H1 (cell line): Measurements from ENCODE around the gene CLPSL2. TPM values are rescaled to one million over a fixed set of nuclear protein-coding genes. Genes with fewer than 3 reads are reported as not detected.

ENCODE experiments used
- CTCF ChIA-PET: fragments of 300-600 bp; sonication (Branson Sonifier 250); formaldehyde crosslinking; loops from one replicate; lab custom pipeline; 2021; ENCODE audit not compliant: partially characterized antibody; lab: Charles Lee
- POLR2A ChIA-PET: fragments of 300-600 bp; sonication (Branson Sonifier 250); formaldehyde crosslinking; loops from one replicate; lab custom pipeline; 2021; ENCODE audit warnings: inconsistent platforms; ENCODE audit not compliant: partially characterized antibody; lab: Charles Lee
- DNase-seq, 2 experiments: peaks; one replicate each; pipeline versions ENCODE4 v3.0.0 to v3.0.0-alpha.2; 2010 to 2022; ENCODE audit warnings: low spot score in 2 of 2, low read depth in 1 of 2, mixed read lengths in 1 of 2
- FAIRE-seq: peaks from 2 replicates; lab custom pipeline; 2011; peaks lifted over from hg19 to GRCh38; lab: Jason Lieb, UNC
- H2AFZ ChIP-seq: 2 replicates; pipeline ENCODE4 v1.8.1; 2012; ENCODE audit warnings: low read length, inconsistent platforms
- H2AK5ac ChIP-seq: 2 replicates; pipeline ENCODE4 v1.6.1; 2013; ENCODE audit warnings: low read depth, low read length
- H2BK120ac ChIP-seq: replicated peaks from 2 replicates; pipeline ENCODE3; 2013; ENCODE audit warnings: low read depth, low read length, inconsistent platforms
- H2BK12ac ChIP-seq: 2 replicates; pipeline ENCODE4 v1.6.1; 2013; ENCODE audit warnings: low read depth, low read length
- H2BK15ac ChIP-seq: 2 replicates; pipeline ENCODE4 v1.6.1; 2013; ENCODE audit warnings: low read length
- H2BK20ac ChIP-seq: 2 replicates; pipeline ENCODE4 v1.6.1; 2013; ENCODE audit warnings: low read length
- H2BK5ac ChIP-seq: 2 replicates; pipeline ENCODE4 v1.6.1; 2013; ENCODE audit warnings: low read depth, low read length
- H3K14ac ChIP-seq: 2 replicates; pipeline ENCODE4 v1.6.1; 2013; ENCODE audit warnings: inconsistent platforms; ENCODE audit not compliant: insufficient read length
- H3K18ac ChIP-seq: 2 replicates; pipeline ENCODE4 v1.6.1; 2013; ENCODE audit warnings: low read length; ENCODE audit errors: extremely low read depth
- H3K23ac ChIP-seq: 2 replicates; pipeline ENCODE4 v1.6.1; 2013; ENCODE audit warnings: inconsistent platforms; ENCODE audit not compliant: insufficient read length
- H3K23me2 ChIP-seq: 2 replicates; pipeline ENCODE4 v1.6.1; 2013; ENCODE audit warnings: low read depth, low read length
- H3K27ac ChIP-seq: 2 replicates; pipeline ENCODE4 v1.6.1; 2011; ENCODE audit warnings: low read depth, low read length, inconsistent platforms
- H3K27me3 ChIP-seq, 4 experiments: replicated peaks in 1 of 4; 1 replicate in 1 of 4; 2 replicates in 3 of 4; pipeline versions ENCODE4 v1.6.1 to v1.8.1; 2011 to 2013; ENCODE audit warnings: low read length in 3 of 4, mild to moderate bottlenecking in 3 of 4, inconsistent platforms in 2 of 4, mixed read lengths in 2 of 4, moderate library complexity in 1 of 4; ENCODE audit not compliant: control insufficient read depth in 3 of 4, insufficient read depth in 3 of 4; ENCODE audit errors: extremely low read depth in 1 of 4
- H3K36me3 ChIP-seq, 4 experiments: 2 replicates each; pipeline versions ENCODE4 v1.6.1 to v1.8.1; 2011 to 2013; ENCODE audit warnings: mild to moderate bottlenecking in 4 of 4, low read length in 3 of 4, moderate library complexity in 2 of 4, control low read depth in 1 of 4, inconsistent platforms in 1 of 4; ENCODE audit not compliant: insufficient read depth in 4 of 4, control insufficient read depth in 2 of 4
- H3K4ac ChIP-seq: replicated peaks from 2 replicates; pipeline ENCODE3; 2013; ENCODE audit warnings: low read length, low read depth, mixed read lengths, inconsistent platforms; ENCODE audit not compliant: insufficient read length
- H3K4me1 ChIP-seq, 4 experiments: replicated peaks in 1 of 4; 1 replicate in 1 of 4; 2 replicates in 3 of 4; pipeline versions ENCODE4 v1.6.1 to v1.8.1; 2011 to 2013; ENCODE audit warnings: low read length in 3 of 4, inconsistent platforms in 2 of 4, mixed read lengths in 1 of 4; ENCODE audit not compliant: insufficient read depth in 4 of 4, control insufficient read depth in 3 of 4
- H3K4me2 ChIP-seq, 2 experiments: 2 replicates each; pipeline versions ENCODE4 v1.6.1 to v1.8.1; 2011 to 2013; ENCODE audit warnings: low read depth in 2 of 2, low read length in 2 of 2, control low read depth in 1 of 2, inconsistent platforms in 1 of 2, mild to moderate bottlenecking in 1 of 2; ENCODE audit not compliant: insufficient read depth in 1 of 2
- H3K4me3 ChIP-seq, 4 experiments: fragments of 200-600, 300-600 bp in 1 of 4; sonication (generic), shearing (Covaris generic), sonication (Bioruptor Twin) in 1 of 4; 2 replicates each; pipeline versions ENCODE4 v1.5.1 to v1.8.1; 2011 to 2016; ENCODE audit warnings: low read length in 4 of 4, low read depth in 3 of 4, control low read depth in 2 of 4, inconsistent platforms in 2 of 4, mild to moderate bottlenecking in 2 of 4, mixed read lengths in 1 of 4, moderate library complexity in 1 of 4; ENCODE audit not compliant: insufficient read depth in 2 of 4; ENCODE audit errors: extremely low read depth in 1 of 4
- H3K56ac ChIP-seq: replicated peaks from 2 replicates; pipeline ENCODE3; 2013; ENCODE audit warnings: low read depth, mild to moderate bottlenecking, mixed read lengths, low read length, inconsistent platforms; ENCODE audit not compliant: insufficient read length
- H3K79me1 ChIP-seq: 2 replicates; pipeline ENCODE4 v1.6.1; 2013; ENCODE audit warnings: low read depth, low read length, control low read depth
- H3K79me2 ChIP-seq, 2 experiments: 2 replicates each; pipeline versions ENCODE4 v1.6.1 to v1.8.1; 2012 to 2013; ENCODE audit warnings: low read length in 2 of 2, mild to moderate bottlenecking in 2 of 2, inconsistent platforms in 1 of 2; ENCODE audit not compliant: insufficient read depth in 2 of 2, control insufficient read depth in 1 of 2
- H3K9ac ChIP-seq, 4 experiments: replicated peaks in 1 of 4; 1 replicate in 1 of 4; 2 replicates in 3 of 4; pipeline versions ENCODE4 v1.6.1 to v1.8.1; 2011 to 2013; ENCODE audit warnings: low read depth in 3 of 4, low read length in 3 of 4, control low read depth in 2 of 4, mild to moderate bottlenecking in 2 of 4, moderate library complexity in 2 of 4, inconsistent platforms in 1 of 4; ENCODE audit errors: extremely low read depth in 1 of 4
- H3K9me3 ChIP-seq, 2 experiments: 2 replicates each; pipeline versions ENCODE4 v1.6.1 to v1.8.1; 2012 to 2013; ENCODE audit warnings: mild to moderate bottlenecking in 2 of 2, moderate library complexity in 2 of 2, control low read depth in 1 of 2, inconsistent platforms in 1 of 2, low read depth in 1 of 2, low read length in 1 of 2, mixed read lengths in 1 of 2; ENCODE audit not compliant: insufficient read depth in 2 of 2
- H4K20me1 ChIP-seq, 2 experiments: replicated peaks in 1 of 2; 2 replicates each; pipeline versions ENCODE3 to v1.8.1; 2011 to 2013; ENCODE audit warnings: inconsistent platforms in 2 of 2, low read length in 2 of 2, mild to moderate bottlenecking in 1 of 2; ENCODE audit not compliant: insufficient read depth in 2 of 2, control insufficient read depth in 1 of 2
- H4K5ac ChIP-seq: 2 replicates; pipeline ENCODE4 v1.6.1; 2013; ENCODE audit warnings: low read length, low read depth, mixed read lengths, inconsistent platforms; ENCODE audit not compliant: insufficient read length
- H4K8ac ChIP-seq: 2 replicates; pipeline ENCODE4 v1.8.0; 2013; ENCODE audit warnings: mild to moderate bottlenecking, moderate library complexity, low read length, inconsistent platforms; ENCODE audit not compliant: insufficient read depth; ENCODE audit errors: extremely low read depth
- H4K91ac ChIP-seq: replicated peaks from 2 replicates; pipeline ENCODE3; 2013; ENCODE audit warnings: low read length, mixed read lengths, inconsistent platforms; ENCODE audit not compliant: insufficient read length
- CBX5 ChIP-seq: fragments of 300-800, 300-1000 bp; sonication (generic); IDR thresholded peaks from 2 replicates; pipeline ENCODE4 v1.7.1; 2016; ENCODE audit warnings: antibody characterized with exemption, low read length, low read depth
- HDAC2 ChIP-seq, 2 experiments: fragments of 300-600 bp in 1 of 2; sonication (generic) in 1 of 2; IDR thresholded peaks; 2 replicates each; pipeline ENCODE4 v1.6.1; 2011 to 2012; ENCODE audit warnings: low read depth in 2 of 2, low read length in 2 of 2, mild to moderate bottlenecking in 2 of 2, moderate library complexity in 2 of 2, borderline replicate concordance in 1 of 2, inconsistent platforms in 1 of 2
- KDM4A ChIP-seq: IDR thresholded peaks from one replicate; pipeline ENCODE4 v1.7.1; 2012; ENCODE audit warnings: low read depth, mild to moderate bottlenecking, moderate library complexity, low read length, inconsistent platforms; ENCODE audit not compliant: severe bottlenecking
- MAX ChIP-seq: IDR thresholded peaks from 2 replicates; pipeline ENCODE4 v1.6.1; 2012; ENCODE audit warnings: inconsistent platforms
- NANOG ChIP-seq: IDR thresholded peaks from 2 replicates; pipeline ENCODE4 v1.6.1; 2011; ENCODE audit warnings: low read length, low read depth, mild to moderate bottlenecking, inconsistent platforms; ENCODE audit not compliant: insufficient read depth, poor library complexity, severe bottlenecking
- NRF1 ChIP-seq: IDR thresholded peaks from 2 replicates; pipeline ENCODE4 v1.6.1; 2011; ENCODE audit warnings: mild to moderate bottlenecking, low read depth, low read length, improper control_type of control experiment
- SAP30 ChIP-seq: fragments of 300-600 bp; sonication (generic); IDR thresholded peaks from 2 replicates; pipeline ENCODE4 v1.7.1; 2012; ENCODE audit warnings: low read length, moderate library complexity, mild to moderate bottlenecking, inconsistent platforms; ENCODE audit not compliant: insufficient read depth, insufficient replicate concordance
- SIN3A ChIP-seq, 2 experiments: IDR thresholded peaks in 1 of 2; conservative IDR thresholded peaks in 1 of 2; 2 replicates each; pipeline ENCODE4 v1.6.1; 2011 to 2012; ENCODE audit warnings: low read length in 2 of 2, improper control_type of control experiment in 1 of 2, low read depth in 1 of 2, mild to moderate bottlenecking in 1 of 2
- SIX5 ChIP-seq: IDR thresholded peaks from 2 replicates; pipeline ENCODE4 v1.6.1; 2011; ENCODE audit warnings: mild to moderate bottlenecking, low read depth, low read length
- SP2 ChIP-seq: IDR thresholded peaks from 2 replicates; pipeline ENCODE4 v1.6.1; 2012; ENCODE audit warnings: mild to moderate bottlenecking, low read length, inconsistent platforms
- ZNF274 ChIP-seq: IDR thresholded peaks from 2 replicates; pipeline ENCODE4 v1.7.0; 2012; ENCODE audit warnings: low read length, borderline replicate concordance; ENCODE audit errors: extremely low read depth
- WGBS, 2 experiments: shearing (Covaris generic) in 1 of 2; methylation state at CpG; one replicate each; pipeline versions ENCODE4 v1.1.6 to v1.1.7; 2013 to 2015; ENCODE audit warnings: low lambda C conversion rate in 2 of 2, mixed read lengths in 2 of 2, inconsistent platforms in 1 of 2, low coverage in 1 of 2, missing lambda C conversion rate in 1 of 2; ENCODE audit not compliant: insufficient replicate concordance in 2 of 2, insufficient coverage in 1 of 2, insufficient read length in 1 of 2; ENCODE audit errors: extremely low coverage in 1 of 2, missing lambda C conversion rate in 1 of 2; 5-methylcytosine and 5-hydroxymethylcytosine counted together
- polyA plus RNA-seq, 7 experiments: library from polyadenylated mRNA; depleted of rRNA in 3 of 7; stranded (reverse) in 5 of 7; unstranded in 2 of 7; fragments of >200 nt in 5 of 7; fragments of 200-250 nt in 2 of 7; gene quantifications; 1 replicate in 5 of 7; 2 replicates in 1 of 7; 4 replicates in 1 of 7; pipeline versions ENCODE4 v1.2.1 to v1.2.3, GENCODE V29; 2011 to 2013; ENCODE audit warnings: missing spikeins in 2 of 7, mixed read lengths in 2 of 7
- total RNA-seq: library from RNA; stranded (reverse); fragmentation: NEBNext Ultra II Directional; extraction: Animal tissue kit (Norgen Biotek cat#: 25700); gene quantifications from 2 replicates; pipeline ENCODE4 v1.2.1, GENCODE V29; 2021

CLPSL2 gene
- total and polyA plus RNA-seq, 2 of the 8 experiments (the other 6 are each of a cell fraction or from before 2014, with no cell fraction given): 1.4 to 3.4 TPM

GRCh38 chr6:35769211-35769610, 7.2 kb upstream of the CLPSL2 start:
- Histone ChIP-seq H3K36me3 (no peaks in the 10 kb centered on the region), H2AK5ac (no peak overlapping the region), H3K4ac (no peak overlapping the region), H4K8ac (no peak overlapping the region), H4K91ac (no peak overlapping the region), H3K4me2 (no peak overlapping the region), H3K23me2 (peaks cover under 1% of the 10 kb centered on the region), H3K27me3 (peaks cover 0 to 4% (median 0%) of the 10 kb centered on the region in 4 experiments; a peak in 2 of 7 replicates), H4K20me1 (no peaks in the 10 kb centered on the region), H3K27ac (no peak overlapping the region), H3K79me2 (no peaks in the 10 kb centered on the region), H2BK12ac (no peak overlapping the region)
- DNase-seq: no peak
- WGBS, 2 experiments: 88% methylated on average over 4 of the region's 4 CpGs; no CpG with 5 or more reads in 1 of the 2 experiments
- CTCF ChIA-PET: interaction anchor here (1.1 to 2.2 kb wide), 6 partner anchors 10 to 478 kb away, joined by 3 to 6 read pairs (median 4); partner anchors contain the start of gene ARMC12
- no peak for TF ChIP-seq CBX5
- TF ChIP-seq SIN3A (conservative IDR thresholded peaks at IDR 0.05 in 1 of 2, IDR thresholded peaks at IDR 0.05 in 1 of 2; ENCODE audit: low read depth in 1 of 2, low read length in 2 of 2): no peak
- no peak for TF ChIP-seq NANOG
- TF ChIP-seq HDAC2 (IDR thresholded peaks at IDR 0.05; ENCODE audit: borderline replicate concordance in 1 of 2, low read depth in 2 of 2, low read length in 2 of 2): no peak
- no peak for TF ChIP-seq NRF1
- no peak for TF ChIP-seq SIX5
- no peak for TF ChIP-seq KDM4A
- no peak for TF ChIP-seq SP2
- no peak for TF ChIP-seq MAX
- no peak for TF ChIP-seq ZNF274
- TF ChIP-seq SAP30: no peak
- TF ChIP-seq, all 59 proteins: peak for 0
- Histone ChIP-seq H4K5ac (no peak overlapping the region), H3K23ac (no peak overlapping the region), H2BK15ac (peak overlapping the region; percentile 89; the same call in 1 of the 2 replicates), H3K9me3 (no peaks in the 10 kb centered on the region), H3K9ac (no peak overlapping the region), H3K79me1 (no peaks in the 10 kb centered on the region), H3K18ac (no peak overlapping the region), H3K56ac (no peak overlapping the region), H2AFZ (no peak overlapping the region), H3K4me1 (peaks cover 0 to 11% (median 0%) of the 10 kb centered on the region in 4 experiments; a peak in 2 of 7 replicates), H2BK120ac (no peak overlapping the region), H2BK5ac (no peak overlapping the region), H2BK20ac (no peak overlapping the region), H3K4me3 (no peak overlapping the region), H3K14ac (no peak overlapping the region)
- POLR2A ChIA-PET: interaction anchor here (0.7 to 1.3 kb wide), 2 partner anchors 15 to 20 kb away, joined by 4 to 7 read pairs; no protein-coding TSS in a partner anchor
- no peak for FAIRE-seq
